Activated effector memory CD4-positive, alpha-beta T cell treated with anti-CD3 and anti-CD28 coated beads, Interleukin-2, amount 50 U/mL, for 16 hours (primary cell): ENCODE data around the gene CSRP2.

ENCODE experiments used
- DNase-seq: peaks from one replicate; pipeline ENCODE4 v3.0.0-alpha.2; 2020

CSRP2 gene

DNA sequence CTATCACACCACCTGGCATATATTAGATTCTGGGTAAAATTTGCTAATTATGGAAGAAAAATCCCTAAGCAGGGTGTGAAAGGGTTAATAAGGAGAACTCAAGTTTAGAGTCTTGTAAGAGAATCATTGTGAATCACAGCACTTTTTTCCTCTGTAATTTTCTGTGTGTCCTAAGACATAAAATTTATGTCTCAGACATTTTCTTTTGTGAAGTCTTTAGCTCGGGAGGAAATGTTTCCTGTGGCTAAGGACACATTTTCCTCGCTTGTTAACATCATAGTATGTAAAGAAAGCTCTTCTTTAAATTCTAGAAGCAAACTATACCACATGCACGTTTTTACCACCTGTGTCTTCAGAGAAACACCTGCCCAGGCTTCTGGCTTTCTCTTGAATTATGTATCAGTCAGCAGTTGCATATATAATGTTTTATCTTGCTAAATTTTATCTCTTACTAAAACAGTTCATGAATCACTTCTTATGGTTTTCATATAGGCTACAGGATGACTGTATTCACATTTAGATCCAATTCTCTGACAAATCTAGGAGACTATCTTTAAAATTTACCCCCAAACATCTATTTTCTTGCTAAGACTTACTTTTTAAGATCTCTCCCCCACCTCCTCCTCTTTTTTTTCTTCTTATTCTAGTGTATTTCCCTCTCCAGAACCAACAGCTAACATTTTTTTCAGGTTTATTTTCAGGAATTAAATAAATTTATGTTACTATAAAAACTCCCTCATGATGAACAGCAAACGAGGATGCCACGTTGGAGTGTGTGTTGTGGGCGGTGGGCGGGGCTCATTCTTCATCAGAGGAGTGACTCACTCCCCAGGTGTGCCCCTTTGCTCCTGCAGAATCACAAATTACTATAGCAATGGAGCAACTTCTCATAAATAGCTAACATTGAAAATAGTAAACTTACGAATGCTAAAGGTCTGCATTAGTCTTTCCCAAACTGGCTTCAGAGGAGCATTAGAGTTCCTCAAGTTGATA is 11.6 kb upstream of the CSRP2 start:
- DNase-seq: peak; percentile 71

DNA sequence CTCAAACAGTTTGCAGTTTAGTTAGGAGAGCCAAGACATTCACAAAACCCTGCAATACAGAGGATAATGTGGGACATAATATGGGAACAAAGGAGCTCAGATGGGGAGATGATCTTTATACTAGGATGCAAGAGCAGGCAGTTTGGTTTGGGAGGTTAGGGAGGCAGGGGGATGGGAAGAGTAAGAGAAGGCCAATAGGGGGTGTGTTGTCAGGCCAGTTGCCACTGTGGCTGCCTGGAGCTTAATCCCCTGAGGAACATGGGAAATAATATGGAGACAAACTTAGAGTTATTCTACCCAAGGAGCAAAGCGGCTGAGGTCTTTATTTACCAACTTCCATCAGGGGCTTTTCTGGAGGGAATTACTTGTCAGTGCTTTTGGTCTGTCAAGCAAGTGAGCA is 10.0 kb upstream of the CSRP2 start:
- DNase-seq: no peak

DNA sequence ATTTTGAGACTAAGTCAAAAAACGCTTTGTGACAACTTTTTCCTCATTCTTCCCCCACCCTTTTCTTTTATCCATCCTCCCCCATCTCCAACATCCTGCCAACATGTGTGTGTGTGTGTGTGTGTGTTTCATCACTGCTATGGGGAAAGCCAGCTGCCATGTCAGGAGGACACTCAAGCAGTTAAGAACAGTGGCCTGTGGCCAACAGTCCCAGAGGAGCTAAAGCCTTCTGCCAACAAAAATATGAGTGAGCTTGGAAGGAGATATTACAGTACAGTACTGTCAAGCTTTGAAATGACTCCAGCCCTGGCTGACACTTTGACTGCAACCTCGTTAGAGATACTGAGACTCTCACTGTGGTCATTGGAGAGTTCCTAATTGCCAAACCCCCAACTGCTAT is 5.0 kb upstream of the CSRP2 start:
- no peak for DNase-seq

DNA sequence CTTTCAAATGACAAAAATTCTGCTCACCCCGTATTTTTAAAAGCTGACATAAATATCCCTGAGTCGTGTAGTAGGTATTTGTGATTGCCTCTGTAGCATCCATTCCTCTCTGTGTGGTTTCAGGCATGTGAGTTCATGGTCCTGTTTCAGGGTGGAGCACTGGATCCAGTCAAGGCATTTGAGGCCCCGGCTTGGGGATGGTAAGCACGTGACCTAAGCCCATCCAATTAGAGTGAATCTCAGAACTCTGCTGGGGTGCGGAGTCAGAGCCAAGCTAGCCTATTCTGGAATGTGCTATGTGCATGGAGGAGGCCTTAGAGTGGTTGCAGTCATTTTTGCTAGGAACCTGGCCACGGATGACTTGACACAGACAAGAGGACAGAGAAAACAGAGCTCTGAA is 4.3 kb upstream of the CSRP2 start:
- no peak for DNase-seq

DNA sequence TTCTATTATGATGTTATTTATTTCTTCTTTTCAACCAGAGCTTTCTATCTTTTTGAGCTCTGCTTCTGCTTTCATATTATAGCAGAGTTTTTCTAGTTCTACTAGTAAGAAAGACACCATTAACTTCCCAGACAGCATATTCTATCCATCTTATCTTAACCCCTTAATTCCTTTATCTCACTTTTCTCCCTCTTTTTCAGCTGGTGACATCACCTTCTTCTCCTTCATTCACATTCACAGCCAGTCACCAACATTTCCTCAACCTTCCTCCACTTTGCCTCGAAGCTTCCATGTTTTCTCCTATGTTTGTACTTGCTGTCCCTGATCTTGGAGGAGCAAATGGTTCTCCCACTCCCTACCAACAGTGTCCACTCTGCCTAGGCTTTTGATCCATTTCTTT is 3.5 kb upstream of the CSRP2 start:
- DNase-seq: no peak

DNA sequence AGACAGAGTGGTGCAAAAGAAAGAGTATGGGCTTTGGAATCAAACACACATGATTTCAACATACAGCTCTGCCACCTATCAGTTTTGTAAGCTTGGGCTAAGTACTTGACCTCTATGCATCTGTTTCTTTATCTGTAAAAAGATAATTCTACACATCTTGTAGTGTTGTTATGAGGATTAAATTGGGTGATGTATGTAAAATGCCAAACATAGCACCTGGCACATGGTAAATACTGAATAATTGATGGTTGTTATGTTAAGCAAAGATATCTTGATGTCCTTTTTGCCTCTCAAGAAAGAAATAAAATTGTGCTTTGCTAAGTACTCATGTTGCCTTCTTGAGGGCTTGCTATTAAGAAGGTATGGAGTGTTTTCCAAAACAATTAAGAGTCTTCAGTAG is 2.3 kb upstream of the CSRP2 start:
- no peak for DNase-seq

DNA sequence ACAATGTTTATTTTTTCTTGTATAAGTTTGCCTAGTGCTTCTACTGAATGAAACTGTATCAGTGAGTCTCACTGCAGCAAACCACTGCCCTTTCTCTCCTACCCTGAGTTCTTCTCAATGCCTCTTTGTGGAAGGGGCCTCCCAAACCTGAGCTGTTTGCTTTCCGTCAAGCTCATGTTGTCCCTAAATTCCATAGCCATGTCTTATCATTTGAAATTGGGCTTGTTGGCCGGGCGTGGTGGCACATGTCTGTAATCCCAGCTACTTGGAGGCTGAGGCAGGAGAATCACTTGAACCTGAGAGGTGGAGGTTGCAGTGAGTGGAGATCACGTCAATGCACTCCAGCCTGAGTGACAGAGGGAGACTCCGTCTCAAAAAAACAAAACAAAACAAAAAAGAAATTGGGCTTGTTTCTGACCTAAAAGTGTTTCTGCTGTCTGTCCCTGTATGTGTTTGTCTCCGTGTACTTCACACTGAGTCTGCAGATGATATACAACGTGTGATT is 1.8 kb upstream of the CSRP2 start:
- no peak for DNase-seq

DNA sequence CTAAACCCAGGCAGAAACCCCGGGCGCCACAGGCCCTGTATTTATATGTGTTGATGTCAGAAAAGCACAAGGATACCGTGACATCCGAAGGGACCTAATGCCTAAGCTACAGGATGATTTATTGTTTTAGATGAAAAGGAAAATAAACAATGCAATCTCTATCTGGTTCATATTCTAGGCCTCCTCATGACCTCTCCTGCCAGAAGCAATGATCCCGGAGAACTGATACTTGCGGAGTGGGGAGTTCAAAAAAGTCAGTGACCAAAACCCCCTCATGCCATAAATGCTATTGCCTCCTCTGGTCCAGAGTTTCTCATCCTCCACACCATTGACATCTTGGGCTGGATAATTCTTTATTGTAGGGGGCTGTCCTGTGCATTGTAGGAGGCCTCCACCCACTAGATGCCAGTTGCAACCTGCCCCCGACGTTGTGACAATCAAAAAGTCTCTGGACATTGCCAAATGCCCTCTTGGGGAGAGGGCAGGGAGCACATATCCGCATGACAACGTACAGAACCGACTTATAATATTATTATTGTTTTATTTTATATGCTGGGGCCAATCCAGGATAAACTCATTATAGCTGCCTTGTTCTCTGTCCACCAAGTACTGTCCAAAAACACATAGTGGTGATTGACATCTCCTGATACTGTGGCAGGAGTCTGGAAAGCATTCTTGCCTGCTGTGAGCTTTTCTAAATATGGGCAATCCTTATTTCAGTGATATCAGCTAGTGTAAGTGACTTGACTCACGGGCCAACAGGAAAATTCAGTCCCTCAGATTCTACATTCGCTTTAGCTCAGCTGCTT is 1.1 kb upstream of the CSRP2 start:
- DNase-seq: no peak

DNA sequence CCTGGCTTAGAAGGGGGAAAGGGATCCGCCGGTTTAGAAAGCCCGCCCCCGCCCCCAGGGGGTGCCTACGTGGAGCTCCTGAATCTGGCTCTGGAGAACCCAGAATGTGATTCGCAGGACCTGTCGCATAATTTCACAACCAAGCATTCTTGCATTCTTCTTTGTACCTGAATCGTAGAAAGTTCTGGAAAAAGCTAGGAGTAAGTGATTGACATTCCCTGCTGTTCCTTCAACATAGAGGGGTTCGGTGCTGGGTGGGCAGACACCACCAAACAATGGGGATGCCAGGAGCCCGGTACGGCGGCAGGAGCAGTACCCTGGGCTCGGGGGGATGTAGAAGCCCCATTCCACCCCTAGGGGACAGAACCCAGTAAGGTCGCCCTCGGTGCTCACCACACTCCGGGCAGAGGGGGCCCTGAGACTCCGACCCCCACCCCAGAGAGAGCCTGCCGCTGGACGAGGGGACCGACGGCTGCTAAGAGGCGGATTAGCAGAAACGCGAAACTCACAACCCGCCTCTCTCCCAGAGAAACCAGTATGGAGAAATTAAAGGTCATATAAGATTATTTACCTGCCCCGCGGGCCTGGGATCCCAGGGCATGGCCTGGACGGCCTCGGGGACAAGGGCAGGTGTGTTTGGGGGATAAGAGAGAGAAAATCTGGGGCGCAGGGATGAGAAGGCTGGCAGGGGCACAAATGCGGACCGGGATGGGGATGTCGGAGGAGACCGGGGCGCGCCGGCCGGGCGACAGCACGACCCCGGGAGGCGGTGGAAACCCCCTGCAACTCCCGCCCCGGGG is 520 bp downstream of the CSRP2 start:
- no peak for DNase-seq

DNA sequence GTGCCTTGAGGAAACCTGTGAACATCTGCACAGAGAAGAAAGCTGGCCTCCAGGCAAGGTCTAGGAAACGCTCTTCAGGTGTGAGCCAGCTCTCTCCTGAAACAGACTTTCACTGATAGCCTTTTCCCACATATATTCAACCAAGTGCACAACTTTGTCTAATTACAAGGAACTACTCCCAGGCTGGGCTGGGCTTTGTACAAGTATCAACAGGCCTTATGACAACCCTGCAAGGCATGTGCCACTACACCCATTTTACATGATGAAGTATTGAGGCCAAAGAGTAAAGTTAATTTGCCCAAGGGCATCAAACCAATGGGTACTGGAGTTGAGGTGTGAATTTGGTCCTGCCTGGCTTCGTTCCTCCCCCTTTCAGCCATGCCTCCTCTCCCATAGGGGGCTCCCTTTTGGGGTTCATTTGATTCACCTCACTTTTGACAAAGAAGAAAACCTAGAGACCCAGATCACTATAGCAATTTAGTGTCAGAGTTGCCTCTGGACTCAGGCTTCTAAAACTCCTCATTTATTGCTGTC is 2.1 kb downstream of the CSRP2 start:
- DNase-seq: no peak

DNA sequence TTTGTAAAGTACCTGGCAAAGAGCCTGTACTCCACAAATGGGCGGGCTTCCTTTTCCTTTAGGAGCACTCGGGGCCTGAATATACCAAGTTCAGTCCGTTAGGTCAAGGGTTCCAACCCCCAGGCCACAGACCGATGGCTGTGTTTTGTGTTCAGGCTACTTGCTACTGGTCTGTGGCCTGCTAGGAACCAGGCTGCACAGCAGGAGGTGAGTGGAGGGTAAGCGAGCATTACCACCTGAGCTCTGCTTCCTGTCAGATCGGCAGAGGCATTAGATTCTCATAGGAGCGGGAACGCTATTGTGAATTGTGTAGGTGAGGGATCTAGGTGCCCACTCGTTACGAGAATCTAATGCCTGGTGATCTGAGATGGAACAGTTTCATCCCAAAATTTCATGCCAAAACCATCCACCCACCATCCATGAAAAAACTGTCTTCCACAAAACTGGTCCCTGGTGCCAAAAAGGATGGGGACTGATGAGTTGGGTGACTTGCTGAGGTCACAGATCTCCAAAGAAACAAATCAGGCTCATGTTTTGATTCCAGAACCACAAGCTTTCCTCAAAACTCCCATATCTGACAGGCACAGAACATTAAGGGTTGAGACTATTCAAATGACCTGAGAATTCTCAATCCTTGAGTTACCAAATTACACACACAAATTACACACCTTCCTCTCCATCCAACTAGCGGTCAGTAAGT is 4.2 kb downstream of the CSRP2 start:
- DNase-seq: no peak

DNA sequence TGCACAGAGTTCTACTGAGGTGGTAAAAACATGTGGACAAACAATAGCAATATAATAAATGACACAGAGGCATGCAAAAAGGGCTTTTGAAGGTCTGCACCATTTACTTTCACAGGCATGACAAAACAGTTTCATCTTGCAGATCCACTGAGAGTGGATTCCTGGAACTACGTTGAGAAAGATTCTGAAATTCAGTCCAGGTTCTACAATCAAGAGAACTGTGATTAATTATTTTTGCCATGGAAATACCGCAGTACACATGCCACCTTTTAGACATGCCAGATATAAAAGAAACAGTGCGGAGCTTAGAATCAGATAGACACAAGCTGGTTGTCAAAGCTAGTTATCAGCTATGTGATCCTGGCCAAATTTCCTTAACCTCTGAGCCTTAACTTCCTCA is 4.8 kb downstream of the CSRP2 start:
- no peak for DNase-seq

DNA sequence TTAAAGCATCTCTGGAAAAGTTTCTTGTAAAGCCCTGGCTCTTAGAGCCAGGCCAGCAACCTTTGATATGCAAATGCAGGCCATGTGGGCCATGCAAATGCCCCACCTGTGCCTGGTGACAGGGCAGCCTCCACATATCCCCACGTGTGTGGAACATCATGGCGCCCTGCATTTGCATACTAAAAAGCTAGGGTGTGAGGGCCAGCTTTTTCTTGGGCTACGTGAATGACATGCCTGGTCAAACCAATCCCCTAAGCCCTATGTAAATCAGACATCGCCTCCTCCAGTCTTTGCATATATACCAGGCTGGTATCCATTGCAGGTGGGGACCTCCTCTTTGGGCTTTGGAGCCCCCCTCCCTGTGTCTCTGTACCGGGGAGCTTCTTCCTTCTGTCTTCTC is 6.4 kb downstream of the CSRP2 start:
- no peak for DNase-seq

DNA sequence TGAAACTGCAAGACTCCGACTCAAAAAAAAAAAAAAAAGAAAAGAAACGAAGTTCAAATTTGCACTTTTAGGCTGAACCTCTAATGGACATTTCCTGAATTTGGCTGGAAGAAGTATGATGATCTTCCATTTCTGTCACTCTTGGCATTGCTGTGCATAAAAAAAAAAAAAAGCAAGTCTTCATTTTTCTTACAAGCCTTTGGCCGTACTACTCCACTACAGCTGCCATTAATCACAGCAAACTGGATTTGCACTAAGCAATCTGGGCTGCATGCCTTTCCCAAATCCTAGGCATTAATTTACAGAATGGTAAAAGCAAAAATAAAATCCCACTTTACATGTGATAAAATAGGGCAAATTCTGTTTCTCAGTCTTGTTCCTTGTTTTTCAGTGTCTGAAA is 7.1 kb downstream of the CSRP2 start:
- no peak for DNase-seq

DNA sequence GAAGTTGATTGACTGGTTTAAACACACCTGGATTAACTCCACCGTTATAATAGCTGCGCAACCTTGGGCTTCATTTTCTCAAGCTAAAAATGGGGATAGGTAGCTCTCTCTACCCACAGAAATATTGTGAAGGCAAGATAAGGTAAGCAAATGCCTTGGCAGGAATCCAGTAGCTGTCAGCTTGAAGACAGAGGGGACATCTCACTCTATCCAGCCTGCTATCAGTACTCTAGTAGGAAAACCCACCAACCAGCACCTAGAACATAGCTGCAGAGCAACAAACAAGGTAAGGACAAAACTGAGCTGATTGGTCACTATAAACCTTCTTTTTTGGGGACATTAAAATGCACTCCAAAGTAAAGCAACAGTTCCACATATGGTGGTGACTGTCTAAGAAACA is 7.7 kb downstream of the CSRP2 start:
- no peak for DNase-seq

DNA sequence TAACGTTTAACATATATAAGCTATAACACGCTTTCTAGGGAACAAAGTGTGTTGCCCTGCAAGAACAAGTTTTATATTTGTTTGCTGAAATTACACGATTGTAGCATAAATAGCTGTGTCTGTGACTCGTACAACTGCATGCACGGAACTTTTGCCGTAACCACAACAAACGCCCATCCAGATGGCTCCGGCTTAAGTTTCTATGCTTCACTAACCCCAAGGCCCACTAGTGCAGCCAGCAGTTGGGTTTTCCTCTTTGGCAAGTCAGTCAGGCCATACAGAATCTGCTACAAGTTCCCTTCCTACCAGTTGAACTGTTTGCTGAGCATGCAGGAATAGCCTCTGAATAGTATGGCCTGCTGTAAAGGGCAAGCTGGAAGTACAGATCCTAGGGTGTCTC is 12.1 kb downstream of the CSRP2 start:
- no peak for DNase-seq

DNA sequence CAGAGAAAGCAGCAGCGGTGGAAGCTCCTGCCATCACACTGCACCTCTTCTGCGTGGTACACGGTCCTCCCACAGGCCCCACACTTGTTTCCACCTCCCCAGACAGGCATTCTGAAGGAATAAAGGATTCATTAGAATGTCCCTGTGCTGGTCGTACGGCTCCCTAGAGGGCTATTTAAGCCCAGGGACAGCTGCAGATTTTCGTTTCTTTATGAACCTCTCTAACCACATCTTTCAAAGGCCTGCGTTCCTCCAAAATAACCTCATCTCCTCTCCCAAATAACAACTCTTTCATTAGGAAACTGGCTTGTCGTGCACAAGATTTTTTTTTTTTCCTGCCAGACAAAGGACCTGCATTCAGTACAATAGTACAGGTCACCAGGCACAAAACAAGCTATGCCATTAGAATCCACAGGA is 12.7 kb downstream of the CSRP2 start:
- DNase-seq: no peak

DNA sequence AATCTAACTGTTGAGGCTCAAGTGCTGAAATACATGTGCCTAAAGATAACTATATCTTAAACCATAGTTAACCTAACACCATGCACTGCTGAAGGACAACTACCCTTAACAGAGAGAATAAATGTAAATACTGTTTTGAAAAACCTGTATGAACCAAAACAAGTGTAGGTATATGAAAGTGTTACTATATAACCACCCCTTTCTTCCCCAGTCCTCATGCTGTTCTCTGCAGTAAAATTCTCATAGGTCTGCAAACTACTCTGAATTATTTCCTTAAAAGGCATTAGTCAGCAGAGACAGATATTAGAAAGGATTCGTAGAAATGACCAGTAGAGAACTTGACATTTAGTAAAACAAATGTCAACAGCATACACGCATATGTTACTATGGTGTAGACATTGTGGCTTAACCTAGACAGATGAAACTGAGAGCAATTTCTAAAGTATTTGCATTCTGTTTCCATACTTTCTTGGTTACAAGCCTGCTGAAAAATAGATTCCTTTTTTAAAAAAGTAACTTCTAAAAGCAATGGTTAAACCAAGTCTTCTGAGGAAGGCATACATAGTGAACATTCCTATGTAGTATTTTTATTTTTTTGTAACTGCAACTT is 13.9 kb downstream of the CSRP2 start:
- no peak for DNase-seq

DNA sequence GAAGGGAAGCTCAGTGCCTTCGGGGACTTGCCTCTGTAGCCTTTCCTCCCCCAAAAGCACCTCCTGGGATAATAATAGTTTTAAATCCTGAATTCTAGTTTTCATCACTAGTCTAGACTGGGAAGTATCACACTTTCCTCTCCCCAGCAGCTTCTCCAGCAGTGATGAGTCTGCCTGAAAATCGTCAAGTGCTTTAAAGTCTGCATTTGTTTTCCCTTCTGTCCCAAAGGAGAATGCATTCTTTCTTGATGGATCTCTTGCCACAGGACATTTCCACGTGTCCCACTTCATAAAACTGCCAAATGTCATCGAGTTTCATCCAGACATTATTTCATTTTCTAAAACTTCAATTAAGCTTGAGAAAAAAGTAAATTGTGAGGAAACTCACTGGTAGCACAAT is 15.0 kb downstream of the CSRP2 start:
- DNase-seq: no peak

DNA sequence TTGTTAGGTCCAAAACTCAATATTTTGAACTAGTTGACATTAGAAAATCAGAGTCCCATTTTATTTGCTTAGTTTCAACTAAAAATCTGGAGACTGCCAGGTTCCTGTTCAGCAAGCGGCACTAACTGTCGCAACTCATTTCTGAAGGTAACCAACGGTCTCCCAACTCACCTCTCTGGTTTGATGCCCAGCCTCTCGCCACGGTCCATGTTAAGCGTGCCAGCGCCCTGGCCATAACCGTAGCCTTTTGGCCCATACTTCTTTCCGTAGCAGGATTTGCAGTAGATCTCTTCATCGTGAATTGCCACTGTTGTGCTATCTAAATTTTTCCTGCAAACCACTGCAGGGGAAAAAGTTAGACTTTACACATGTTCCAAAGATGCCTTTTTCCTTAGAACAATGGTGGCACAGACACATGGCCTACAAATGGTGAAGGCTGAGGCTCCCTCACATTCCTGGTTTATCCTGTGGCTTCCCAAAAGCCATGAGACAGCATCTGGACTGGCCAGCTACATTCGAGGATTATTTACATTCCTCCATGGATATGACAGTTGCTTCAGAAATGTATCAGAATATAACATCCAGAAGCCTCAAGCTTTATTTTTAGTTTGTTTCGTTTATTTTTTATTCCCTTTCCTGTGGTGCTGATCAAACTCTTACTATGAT is 15.7 kb downstream of the CSRP2 start:
- DNase-seq: no peak

DNA sequence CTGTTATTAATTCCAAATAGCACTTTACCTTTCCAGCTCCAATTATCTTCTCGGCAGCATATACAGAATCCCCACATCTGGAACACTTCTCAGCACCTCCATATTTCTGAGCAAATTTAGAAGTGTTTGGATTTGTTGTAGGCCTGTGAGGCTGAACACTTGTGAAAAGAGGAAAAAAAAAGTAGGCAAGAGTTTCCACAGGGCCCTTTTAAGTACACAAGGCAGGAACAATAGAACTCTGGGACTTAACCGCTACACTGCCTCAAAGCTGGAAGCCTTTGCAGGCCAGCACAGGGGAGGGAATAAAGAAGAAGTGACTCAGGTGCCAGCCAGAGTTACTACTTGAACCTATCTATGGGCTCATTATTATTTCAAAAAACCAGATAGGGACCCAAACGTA is 18.6 kb downstream of the CSRP2 start:
- DNase-seq: no peak
